ENCODE results near the gene PDE1A.

GRCh38 chr2:182426918-182427240 lies at the start of gene PDE1A:
- TF ChIP-seq EZH2 (IDR thresholded peaks at IDR 0.05; ENCODE audit: borderline replicate concordance, low read depth, low read length, poor library complexity, severe bottlenecking) (no peak), CTCF (conservative IDR thresholded peaks at IDR 0.05; ENCODE audit: low read depth, low read length) (no peak)
